Measurements from ENCODE around the gene BEND7.
A peak's percentile ranks its signal among the peaks of the same experiment; 100 is the strongest.
"Not testable (repeated sequence)": the region's sequence is repeated elsewhere in the genome, so short reads cannot be mapped to it uniquely, and the experiment has no call there.

Gene BEND7

DNA sequence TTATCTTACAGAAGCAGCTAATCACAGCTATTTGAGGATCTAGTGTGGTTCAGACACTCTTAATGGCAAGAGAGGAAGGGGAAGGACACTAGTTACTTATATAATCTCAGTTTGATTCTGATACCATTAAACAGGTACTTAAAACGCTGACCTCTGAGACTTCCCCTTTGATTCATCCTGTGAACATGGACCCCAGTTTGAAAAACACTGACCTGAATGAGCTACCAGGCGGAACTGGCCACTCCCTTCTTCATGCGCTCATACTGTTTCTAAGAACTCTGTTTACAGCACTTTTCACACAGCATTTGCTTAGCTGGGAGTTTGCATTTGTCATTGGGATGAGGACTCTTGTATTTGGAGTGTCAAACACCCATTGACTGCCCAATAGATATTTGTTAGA is 45.7 kb downstream of the BEND7 start:
- no peak for DNase-seq (ENCODE audit: low read depth in 2 of 2)

DNA sequence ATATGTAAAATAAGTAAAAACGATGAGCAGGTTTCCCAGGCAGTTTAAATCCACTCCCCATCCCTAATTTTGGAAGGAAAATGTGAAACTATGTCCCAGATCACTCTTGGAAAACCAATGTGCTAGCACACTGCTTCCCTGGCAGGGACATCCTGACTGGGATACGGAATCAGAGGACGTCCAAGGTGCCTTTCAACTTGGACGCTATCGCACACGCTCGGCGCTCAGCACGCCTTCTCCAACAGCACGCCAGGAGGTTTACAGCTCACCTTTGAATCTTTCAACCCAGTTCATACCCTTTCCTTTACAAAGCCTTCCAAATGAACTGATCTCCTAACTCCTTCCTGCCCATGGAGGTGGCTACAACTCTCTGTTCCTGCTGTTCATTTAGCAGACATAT is 47.1 kb downstream of the BEND7 start:
- DNase-seq (ENCODE audit: low read depth in 2 of 2): no peak

DNA sequence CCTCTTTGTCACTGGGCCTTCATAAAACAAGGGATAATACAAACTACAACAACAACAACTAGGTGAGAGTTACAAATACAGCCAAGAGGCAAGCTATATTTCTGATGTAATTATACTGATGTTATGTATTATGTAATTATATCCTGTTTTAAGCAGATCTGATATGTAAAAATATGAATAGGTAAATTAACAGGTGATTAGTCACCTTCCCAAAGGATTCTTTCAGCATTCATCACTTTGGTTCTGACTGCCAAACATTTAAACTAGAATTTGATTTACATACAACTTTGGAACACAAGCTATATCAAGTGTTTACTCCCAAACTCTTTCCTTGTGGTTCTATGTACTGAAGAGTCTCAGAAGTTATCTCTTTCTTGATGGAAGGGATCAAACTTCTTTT is 53.7 kb downstream of the BEND7 start:
- DNase-seq (ENCODE audit: low read depth in 2 of 2): no peak

DNA sequence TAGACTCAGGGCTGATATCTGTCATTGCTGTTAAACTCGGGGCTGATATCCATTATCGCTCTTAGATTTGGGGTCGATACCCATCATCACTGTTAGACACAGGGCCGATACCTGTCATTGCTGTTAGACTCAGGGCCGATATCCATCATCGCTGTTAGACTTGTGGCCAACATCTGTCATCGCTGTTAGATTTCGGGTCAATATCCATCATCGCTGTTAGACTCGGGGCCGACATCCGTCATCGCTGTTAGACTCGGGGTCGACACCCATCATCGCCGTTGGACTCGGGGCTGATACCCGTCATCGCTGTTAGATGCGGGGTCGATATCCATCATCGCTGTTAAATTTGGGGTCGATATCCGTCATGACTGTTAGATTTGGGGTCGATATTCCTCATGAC is 54.8 kb downstream of the BEND7 start:
- no peak for DNase-seq (ENCODE audit: low read depth in 2 of 2)

DNA sequence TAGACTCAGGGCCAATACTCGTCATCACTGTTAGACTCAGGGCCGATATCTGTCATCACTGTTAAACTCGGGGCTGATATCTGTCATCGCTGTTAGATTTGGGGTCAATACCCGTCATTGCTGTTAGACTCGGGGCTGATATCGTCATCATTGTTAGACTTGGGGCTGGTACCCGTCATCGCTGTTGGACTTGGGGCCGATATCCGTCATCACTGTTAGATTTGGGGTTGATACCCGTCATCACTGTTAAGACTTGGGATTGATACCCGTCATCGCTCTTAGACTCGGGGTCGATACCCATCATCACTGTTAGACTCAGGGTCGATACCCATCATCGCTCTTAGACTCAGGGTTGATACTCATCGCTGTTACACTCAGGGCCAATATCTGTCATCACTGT is 56.5 kb downstream of the BEND7 start:
- DNase-seq (ENCODE audit: low read depth in 2 of 2): no peak

DNA sequence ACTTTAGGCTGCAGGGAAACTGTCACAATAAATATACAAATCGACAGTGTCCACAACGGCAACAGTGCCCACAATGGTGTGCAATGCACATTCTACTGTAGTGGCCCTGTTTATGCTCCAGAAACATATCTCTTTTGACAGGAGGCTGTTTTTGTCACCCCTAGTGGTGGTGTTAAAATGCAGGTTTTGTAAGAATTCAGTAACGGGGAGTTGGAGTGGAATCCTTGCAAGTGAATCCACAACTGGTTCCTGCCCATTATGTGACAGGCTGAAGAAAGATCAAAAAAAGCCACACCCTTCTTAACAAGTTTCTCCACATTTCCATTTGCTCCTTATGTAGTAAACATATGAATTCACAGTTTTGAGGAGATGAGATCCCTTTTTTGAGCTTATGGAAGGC is 58.5 kb downstream of the BEND7 start:
- no peak for DNase-seq (ENCODE audit: low read depth in 2 of 2)

DNA sequence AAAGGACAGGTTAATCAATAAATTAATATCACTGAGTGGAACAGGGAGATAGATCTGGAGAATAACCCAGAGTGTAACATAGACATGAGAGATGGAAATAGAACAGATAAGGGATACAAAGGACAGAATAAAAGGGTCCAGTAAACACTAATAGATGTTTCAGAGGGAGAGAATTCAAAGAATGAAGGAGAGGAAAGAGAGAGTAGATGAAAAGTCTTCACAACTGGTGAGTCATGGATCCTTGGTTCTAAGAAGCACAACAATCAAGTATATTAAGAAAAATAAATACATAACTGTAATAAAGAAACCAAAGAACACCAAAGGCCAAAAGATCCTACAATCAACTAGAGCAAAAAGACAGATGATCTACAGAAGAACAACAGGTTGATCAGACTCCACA is 66.3 kb downstream of the BEND7 start:
- no peak for DNase-seq (ENCODE audit: low read depth in 2 of 2)

DNA sequence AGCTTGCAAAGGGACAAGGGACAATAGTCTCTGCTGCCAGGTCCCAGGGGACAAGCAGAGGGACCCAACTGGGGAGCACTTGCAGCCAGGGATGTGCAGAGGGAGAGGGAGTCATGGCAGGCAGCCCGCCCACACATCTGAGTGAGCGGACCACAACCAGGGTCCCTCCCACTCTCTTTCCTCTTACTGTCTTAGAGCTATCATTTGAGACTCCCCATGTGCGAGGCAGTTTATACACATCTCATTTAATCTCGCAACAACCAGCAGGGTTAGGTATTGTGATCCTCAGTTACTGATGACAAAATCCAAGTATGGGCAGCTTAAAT is 70.2 kb downstream of the BEND7 start:
- DNase-seq (ENCODE audit: low read depth in 2 of 2): no peak

DNA sequence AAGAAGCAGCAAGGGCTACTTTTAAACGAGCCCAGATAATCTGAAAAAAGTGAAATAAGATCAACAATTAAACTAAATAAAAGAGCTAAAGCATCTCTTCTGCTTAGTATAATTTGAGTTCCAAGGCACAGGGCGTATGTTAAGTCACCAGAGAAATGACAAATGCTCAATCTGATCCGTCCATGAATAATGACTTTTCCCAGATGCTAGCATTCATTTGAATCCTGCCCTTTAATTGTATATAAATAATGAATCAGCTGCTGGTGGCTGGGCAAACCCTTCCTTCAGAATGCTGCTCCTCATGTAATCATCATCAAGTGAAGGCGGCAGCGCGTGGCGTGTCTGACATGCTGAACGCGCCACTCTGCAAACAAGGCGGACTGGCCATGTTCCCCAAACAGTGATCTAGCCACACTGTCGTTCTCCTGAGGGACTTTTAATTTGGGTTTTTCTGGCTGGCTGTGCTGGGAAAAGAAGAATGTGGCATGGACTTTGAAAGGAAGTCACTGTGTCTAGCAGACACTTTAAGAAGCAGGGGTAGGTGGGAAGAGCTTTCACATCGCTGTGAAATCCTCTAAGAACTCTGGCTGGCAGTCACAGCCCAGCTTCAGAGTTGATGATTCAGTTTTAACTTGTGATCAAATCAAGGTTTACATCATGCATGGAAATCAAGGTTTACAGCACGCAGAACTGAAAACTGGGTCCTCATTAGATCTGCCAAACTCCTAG is 70.7 kb downstream of the BEND7 start:
- no peak for DNase-seq (ENCODE audit: low read depth in 2 of 2)

DNA sequence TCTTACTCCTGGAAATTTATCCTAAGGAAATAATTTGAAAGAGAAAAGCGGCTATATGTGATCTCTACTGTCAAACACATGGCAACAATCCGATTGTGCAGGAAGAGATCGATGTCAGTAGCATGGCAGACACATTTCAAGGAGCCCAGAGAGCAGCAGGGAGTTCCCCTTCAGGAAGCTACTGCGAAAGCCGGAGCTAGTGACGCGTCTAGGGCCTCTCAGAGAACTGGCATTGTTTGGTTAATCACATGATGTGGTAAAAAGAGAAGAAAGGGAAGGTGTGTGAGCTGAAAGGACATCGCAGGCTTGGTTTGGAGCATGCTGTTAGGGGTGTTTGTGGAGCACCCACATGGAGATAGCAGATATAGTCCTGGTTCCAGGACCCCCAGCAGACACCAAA is 74.9 kb downstream of the BEND7 start:
- no peak for DNase-seq (ENCODE audit: low read depth in 2 of 2)

DNA sequence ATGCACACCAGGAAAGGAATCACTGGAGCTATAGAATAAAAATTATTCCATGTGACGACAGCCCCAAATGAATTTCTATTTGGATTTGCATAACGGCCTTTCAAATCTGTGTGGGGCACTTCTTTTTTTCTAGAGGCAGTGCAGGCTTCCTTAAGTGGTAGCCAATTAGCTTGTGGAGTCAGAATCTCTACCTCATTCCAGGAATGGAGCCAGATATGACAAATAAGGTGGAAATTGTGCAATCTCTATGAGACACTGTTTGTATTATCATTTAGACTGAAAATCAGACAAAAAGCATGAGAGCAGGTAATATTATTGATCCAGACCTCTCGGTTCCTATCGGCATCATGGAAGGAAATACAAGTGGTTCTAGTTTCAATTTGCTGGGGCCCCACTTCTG is 78.7 kb downstream of the BEND7 start:
- DNase-seq (ENCODE audit: low read depth in 2 of 2): peak; percentile 9 to 25

DNA sequence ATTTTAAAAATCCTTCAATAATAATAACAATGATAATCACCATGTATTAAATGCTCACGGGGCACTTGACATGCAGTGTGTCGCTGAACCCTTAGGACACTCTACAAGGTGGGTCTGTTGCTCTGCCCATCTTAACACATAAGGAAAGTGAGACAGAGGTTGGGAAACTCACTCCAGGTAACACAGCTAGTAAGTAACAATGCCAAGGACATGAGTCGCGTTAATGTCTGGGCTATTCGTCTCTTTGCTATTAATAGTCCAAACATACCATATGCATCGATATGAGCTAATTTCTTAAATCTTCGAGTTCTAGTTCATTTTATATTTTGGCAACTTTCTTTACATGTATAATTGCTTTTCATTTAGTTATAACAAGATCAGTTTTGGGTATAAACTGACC is 79.5 kb downstream of the BEND7 start:
- no peak for DNase-seq (ENCODE audit: low read depth in 2 of 2)

DNA sequence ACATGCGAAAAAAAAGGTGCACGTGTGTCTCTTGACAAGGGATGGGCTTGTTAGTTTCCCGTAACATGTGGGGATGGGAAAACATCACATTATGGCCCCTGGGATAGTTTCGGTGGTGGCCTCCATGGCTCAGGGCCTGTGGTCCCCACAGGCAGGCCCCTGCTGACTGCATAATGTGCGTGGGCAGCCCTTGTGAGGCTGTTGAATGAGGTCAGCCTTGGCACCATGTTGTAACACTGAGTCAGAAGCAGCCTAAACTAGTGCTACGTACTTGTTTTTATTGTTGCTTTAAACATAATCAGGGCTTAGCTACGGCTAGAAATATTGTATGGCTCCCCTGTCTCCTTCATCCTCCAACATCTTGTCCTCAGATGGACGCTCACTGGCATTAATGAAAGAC is 80.6 kb downstream of the BEND7 start:
- no peak for DNase-seq (ENCODE audit: low read depth in 2 of 2)

DNA sequence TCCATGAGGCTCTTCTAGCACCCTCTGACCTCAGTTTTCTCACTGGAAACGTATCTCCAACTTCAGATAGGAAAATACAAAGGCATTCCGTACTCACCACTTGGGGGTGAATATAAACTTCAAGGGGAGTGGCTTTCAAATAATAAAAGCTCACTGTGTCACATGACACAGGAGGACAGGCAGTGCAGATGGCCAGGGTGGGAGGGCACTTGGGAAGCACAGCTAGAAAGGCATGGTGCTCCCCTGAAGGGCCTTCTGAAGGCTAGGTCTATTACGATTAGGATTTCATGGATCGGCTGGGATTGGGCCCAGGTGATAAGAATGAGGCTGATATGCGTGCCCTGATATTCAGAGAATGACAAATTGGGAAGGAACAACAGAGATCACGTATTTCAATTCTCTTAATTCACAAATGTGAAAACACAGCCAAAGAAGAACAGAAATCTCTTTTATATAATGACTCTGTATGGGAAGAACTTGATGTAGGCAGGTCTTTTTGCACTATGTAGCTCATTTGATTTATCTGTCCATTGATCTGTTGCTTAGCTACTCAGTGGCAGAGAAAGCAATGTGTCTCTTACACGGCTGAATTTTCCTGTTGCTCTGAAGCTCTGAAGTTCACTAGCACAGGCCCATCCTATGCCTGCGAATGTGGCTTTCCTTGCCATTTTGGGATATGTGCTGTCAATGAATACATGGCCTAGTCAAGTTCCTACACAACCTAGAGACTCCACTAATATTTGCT is 83.0 kb downstream of the BEND7 start:
- DNase-seq (ENCODE audit: low read depth in 2 of 2): no peak

DNA sequence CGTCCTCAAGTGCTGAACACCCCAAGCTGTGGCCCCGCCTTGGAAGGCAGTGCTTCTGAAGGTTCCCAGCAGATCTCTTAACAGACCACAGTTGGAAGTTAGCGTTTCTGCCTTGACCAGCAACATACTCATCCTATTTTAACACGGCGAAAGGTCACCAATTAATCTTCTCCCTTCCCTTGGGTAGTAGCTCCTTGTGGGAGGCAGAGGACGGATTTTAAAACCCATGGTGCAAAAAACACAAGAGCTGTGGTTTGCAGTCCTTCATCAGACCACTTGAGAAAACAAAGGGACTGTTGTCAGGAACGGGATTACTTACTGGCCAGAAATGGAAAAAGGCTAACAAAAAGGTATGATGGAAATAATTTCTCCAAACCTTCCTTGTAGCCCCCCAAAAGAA is 87.3 kb downstream of the BEND7 start:
- DNase-seq (ENCODE audit: low read depth in 2 of 2): no peak

DNA sequence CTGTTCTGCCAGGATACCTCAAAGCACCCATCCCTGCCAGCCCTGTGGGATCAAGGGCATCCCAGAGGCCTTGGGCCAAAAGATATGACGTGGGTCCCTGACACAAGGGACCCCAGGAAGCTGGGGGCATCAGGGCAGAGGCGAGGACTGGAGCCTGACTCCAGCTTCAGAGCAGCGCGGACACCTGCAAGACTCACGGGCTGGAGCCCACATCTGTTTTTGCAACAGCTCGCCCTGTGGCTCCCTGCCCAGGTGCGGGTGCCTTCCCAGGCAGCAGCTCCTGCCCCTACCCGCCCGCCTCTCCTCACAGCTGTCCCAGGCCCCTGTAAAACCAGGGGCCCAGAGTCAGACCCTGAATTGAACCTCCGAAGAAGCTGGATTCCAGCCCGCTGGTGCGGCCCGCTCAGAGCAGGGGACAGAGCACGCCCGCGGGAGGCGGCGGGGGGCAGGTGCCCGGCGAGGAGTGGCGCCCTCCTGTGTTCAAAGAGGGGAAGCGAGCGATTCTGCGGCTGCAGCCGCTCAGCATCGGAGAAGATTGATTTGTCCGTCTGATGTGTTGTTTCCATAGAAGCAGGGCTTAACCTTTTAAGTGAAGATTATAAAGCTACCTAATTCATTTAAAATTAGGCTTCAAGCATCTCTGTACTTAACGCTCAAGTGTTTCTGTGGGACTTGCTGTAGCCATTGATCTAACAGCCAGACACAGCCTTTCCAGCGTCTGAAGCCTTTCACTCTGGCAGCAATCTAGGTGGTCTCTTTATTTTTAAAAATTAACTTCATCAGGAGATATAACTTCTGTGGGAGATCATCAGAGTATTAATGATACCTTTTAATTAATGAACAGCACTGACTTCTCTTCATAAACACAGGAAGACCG is 88.4 kb downstream of the BEND7 start:
- no peak for DNase-seq (ENCODE audit: low read depth in 2 of 2)

DNA sequence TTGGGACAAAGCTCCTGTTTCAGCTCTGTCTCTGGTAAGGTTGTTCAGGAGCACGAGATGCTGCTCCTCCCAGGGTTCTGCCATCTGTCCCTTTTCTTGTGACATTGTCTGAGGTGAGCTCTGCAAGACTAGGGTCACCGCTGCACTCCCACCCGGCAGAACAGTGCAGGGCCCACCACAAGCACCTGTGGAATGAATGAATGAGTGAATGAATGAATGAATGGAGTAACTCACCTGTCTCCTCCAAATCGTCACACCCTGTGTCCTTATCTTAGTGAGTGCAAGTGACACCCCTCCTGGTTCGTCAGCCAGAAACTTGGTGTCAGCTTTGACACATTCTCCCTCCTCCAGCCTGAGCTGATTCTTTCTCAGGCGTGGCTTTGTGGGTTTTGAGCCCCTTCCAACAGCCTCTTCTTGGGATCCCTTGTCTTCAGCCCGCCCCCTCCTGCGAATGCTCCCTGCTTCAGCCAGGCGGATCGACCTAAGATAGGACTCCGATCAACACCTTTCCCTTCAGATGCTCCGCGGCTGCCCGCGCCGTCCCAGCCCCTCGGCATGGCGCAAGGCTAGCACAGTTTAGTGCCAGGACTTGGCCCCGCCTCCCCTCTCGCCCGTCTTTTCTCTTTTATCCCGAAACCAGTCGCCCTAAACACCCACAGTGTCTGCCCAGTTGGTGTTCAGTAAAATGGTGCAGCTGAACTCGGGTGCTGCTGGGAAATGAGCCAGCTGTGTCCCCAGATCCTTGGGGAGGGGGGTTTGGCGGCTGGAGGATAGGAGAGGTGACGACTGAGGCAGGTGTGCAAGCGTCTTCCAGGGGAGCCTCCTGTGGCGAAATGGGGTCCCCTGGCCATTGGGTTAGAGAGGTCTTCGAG is 89.3 kb downstream of the BEND7 start:
- DNase-seq (ENCODE audit: low read depth in 2 of 2): no peak

DNA sequence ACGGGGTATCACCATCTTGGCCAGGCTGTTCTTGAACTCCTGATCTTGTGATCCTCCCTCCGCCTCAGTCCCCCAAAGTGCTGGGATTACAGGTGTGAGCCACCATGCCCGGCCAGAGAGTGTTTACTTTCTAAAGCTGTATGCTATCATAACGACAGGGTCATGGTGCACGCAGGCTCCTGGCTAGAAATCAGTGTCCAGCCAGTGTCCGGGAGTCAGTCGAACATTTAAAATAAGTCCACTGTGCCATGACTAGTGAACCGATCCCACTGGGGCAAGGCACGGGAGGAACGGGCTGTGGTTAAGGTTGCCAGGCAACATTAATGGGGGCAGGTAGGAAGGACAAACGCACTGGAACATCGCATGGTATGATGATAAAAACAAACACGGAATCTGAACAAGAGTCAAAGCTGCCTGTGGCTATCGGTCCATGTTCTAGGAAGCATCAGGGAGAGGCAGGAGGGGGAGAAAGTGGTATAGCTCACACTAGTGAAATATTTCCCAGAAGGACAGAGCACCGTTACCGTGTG is 91.7 kb downstream of the BEND7 start:
- no peak for DNase-seq (ENCODE audit: low read depth in 2 of 2)

DNA sequence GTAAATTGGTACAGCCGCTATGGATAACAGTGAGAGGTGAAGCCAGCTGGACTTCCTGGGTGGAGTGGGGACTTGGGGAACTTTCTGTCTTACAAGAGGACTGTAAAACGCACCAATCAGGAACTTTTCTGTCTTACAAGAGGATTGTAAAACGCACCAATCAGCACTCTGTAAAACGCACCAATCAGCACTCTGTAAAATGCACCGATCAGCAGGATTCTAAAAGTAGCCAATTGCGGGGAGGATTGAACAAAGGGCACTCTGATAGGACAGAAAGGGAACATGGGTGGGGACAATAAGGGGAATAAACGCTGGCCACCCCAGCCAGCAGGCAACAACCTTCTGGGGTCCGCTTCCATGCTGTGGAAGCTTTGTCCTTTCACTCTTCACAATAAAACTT is 100.9 kb downstream of the BEND7 start:
- DNase-seq (ENCODE audit: low read depth in 2 of 2): not testable (repeated sequence)

DNA sequence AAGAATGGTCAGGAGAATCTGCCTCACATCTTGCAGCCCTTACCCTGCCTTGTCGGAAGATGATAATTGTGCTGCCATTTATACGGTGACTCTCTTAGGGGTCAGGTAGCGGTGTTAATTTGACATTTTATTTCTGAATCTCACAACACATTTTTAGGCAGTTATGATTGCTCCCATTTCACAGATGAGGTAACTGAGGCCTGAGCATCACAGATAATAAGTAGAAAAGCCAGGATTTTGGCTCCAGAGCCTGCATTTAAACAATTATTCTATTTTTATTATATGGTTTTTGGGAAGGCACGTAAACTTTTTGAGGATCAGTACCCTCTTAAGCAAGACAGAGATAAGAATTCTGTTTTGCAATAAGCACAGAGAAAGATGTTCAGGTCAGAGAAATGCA is 103.4 kb downstream of the BEND7 start:
- DNase-seq (ENCODE audit: low read depth in 2 of 2): no peak

DNA sequence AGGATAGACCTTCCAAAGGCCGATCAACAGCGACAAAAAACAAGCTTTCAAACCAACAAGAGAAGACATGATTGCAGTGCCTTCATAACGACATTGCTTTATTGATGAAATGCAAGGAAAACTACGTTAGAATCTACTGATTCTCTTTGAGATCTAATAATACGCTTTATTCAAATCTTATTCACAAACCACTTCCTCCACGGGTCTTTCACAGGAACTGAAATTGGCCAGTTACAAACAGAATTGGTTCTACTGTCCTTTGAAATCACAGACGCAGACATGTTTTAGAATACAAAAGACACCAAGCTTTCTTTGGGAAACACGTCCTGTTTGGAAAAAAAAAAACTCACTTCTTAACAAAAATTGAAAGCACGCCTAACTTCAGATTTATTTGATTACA is 106.0 kb downstream of the BEND7 start:
- no peak for DNase-seq (ENCODE audit: low read depth in 2 of 2)
